Measurements from ENCODE around the gene RGL2. TPM values are rescaled to one million over a fixed set of nuclear protein-coding genes. Genes with fewer than 3 reads are reported as not detected.

The RGL2 gene
- polyA plus RNA-seq, 2 of the 4 experiments (the other 2 are of a cell fraction): 11.6 to 13.9 TPM

GRCh38 chr6:33319939-33320314 lies 21.2 kb upstream of the RGL2 start:
- POLR2A ChIA-PET: no interaction called here

GRCh38 chr6:33318426-33319073 lies 19.8 kb upstream of the RGL2 start:
- no peak for ATAC-seq
- CTCF ChIA-PET: interaction anchor here (1.0 kb wide), 1 partner anchor 26 kb away, joined by 4 read pairs; no protein-coding TSS in a partner anchor
- DNase-seq (ENCODE audit: low read depth in 1 of 2, low spot score in 1 of 2): no peak
- POLR2A ChIA-PET: interaction anchor here (0.6 to 1.6 kb wide), 10 partner anchors 10 to 1919 kb away, joined by 3 to 14 read pairs (median 6); partner anchors contain the start of genes B3GALT4, PFDN6, RPS18 and VPS52
- no peak for TF ChIP-seq ZNF302 (CRISPR knock-in tag; IDR thresholded peaks at IDR 0.05)
- no peak for TF ChIP-seq CHD2 (IDR thresholded peaks at IDR 0.05; ENCODE audit: low read length, partially characterized antibody)
- no peak for TF ChIP-seq ESRRA (IDR thresholded peaks at IDR 0.05; ENCODE audit: borderline replicate concordance, low read length)
- TF ChIP-seq SMC3 (IDR thresholded peaks at IDR 0.05): no peak
- no peak for TF ChIP-seq MAFK (IDR thresholded peaks at IDR 0.05; ENCODE audit: partially characterized antibody)
- TF ChIP-seq KDM1A (IDR thresholded peaks at IDR 0.05; ENCODE audit: low read depth): no peak
- no peak for TF ChIP-seq HOXA7 (CRISPR knock-in tag; IDR thresholded peaks at IDR 0.05)
- Histone ChIP-seq H3K9me3 (no peaks in the 10 kb centered on the region), H3K4me1 (peaks cover 42% of the 10 kb centered on the region), H3K27ac (peak overlapping the region; percentile 69 to 91; a peak in 4 of 6 replicates), H3K4me2 (peak overlapping the region; percentile 82), H3K4me3 (peak overlapping the region; percentile 41)
- WGBS (ENCODE audit: missing lambda C conversion rate): 61% methylated on average over 8 of the region's 8 CpGs
- FAIRE-seq: no peak

More at GRCh38 chr6:33319939-33320314, 21.2 kb upstream of the RGL2 start:
- FAIRE-seq (no peak), DNase-seq (ENCODE audit: low read depth in 1 of 2, low spot score in 1 of 2) (no peak), ATAC-seq (no peak)
- Histone ChIP-seq H3K9me3 (no peaks in the 10 kb centered on the region), H3K4me1 (peaks cover 45% of the 10 kb centered on the region), H3K4me2 (no peak overlapping the region), H3K4me3 (no peak overlapping the region), H3K27ac (no peak overlapping the region)
- 96% methylated on average over 3 of the region's 3 CpGs for WGBS (ENCODE audit: missing lambda C conversion rate)
- no peak for TF ChIP-seq CHD2 (IDR thresholded peaks at IDR 0.05; ENCODE audit: low read length, partially characterized antibody)
- TF ChIP-seq KDM5A (IDR thresholded peaks at IDR 0.05): no peak
- no peak for TF ChIP-seq CEBPB (IDR thresholded peaks at IDR 0.05)
- TF ChIP-seq USF2 (IDR thresholded peaks at IDR 0.05): no peak
- CTCF ChIA-PET: interaction anchor here (1.0 kb wide), 1 partner anchor 21 kb away, joined by 3 read pairs; no protein-coding TSS in a partner anchor

- H3K27ac ChIP-seq: peak within 1 kb of the TSS; percentile 69 to 91
- ATAC-seq: peak; percentile 65 to 82
- peaks cover 42% of the 10 kb centered on the region for H3K4me1 ChIP-seq
- CTCF ChIA-PET: interaction anchor here (1.0 to 3.5 kb wide), 4 partner anchors 17 to 27 kb away, joined by 3 to 8 read pairs (median 4); no protein-coding TSS in a partner anchor
- POLR2A ChIA-PET: interaction anchor here (0.5 to 1.6 kb wide), 12 partner anchors 8 to 346 kb away, joined by 3 to 14 read pairs (median 6); partner anchors contain the start of genes B3GALT4, PFDN6, RPS18 and VPS52
- no peak for FAIRE-seq
- no peaks in the 10 kb centered on the region for H3K9me3 ChIP-seq
- 1% methylated on average over 22 of the region's 44 CpGs for WGBS (ENCODE audit: missing lambda C conversion rate)
- peak within 1 kb of the TSS; percentile 82 for H3K4me2 ChIP-seq
- H3K4me3 ChIP-seq: peak within 1 kb of the TSS; percentile 41
- DNase-seq (ENCODE audit: low read depth in 1 of 2, low spot score in 1 of 2): peak; percentile 86 to 97
- TF ChIP-seq CHD4 (IDR thresholded peaks at IDR 0.05; ENCODE audit: borderline replicate concordance) (no peak), JUN (IDR thresholded peaks at IDR 0.05) (0 out of 5 replicates have a peak, but pooled peaks of 1 of the 2 experiments have one; percentile 27), HES2 (IDR thresholded peaks at IDR 0.05) (no peak), NPAS2 (CRISPR knock-in tag; IDR thresholded peaks at IDR 0.05; ENCODE audit: borderline replicate concordance) (no peak), POLR2A (IDR thresholded peaks at IDR 0.05; ENCODE audit: low read length) (no peak), KDM5A (IDR thresholded peaks at IDR 0.05) (no peak), ZNF302 (CRISPR knock-in tag; IDR thresholded peaks at IDR 0.05) (no peak), EHF (CRISPR knock-in tag; IDR thresholded peaks at IDR 0.05) (no peak), KDM1A (IDR thresholded peaks at IDR 0.05; ENCODE audit: low read depth) (no peak), MYC (IDR thresholded peaks at IDR 0.05; ENCODE audit: borderline replicate concordance, low read length) (no peak), FOSB (CRISPR knock-in tag; IDR thresholded peaks at IDR 0.05) (no peak), SMC3 (IDR thresholded peaks at IDR 0.05) (no peak), CBX2 (IDR thresholded peaks at IDR 0.05; ENCODE audit: borderline replicate concordance, low read depth) (no peak), NR3C1 (IDR thresholded peaks at IDR 0.05) (no peak), RFX5 (IDR thresholded peaks at IDR 0.05) (peak; percentile 43; the same call in 1 of the 2 replicates), SREBF2 (IDR thresholded peaks at IDR 0.05) (no peak), MAX (IDR thresholded peaks at IDR 0.05) (peak; percentile 47), HOXB13 (CRISPR knock-in tag; IDR thresholded peaks at IDR 0.05; ENCODE audit: low read depth) (no peak), CHD2 (IDR thresholded peaks at IDR 0.05; ENCODE audit: low read length, partially characterized antibody) (no peak), E2F6 (IDR thresholded peaks at IDR 0.05; ENCODE audit: borderline replicate concordance, low read depth) (no peak), HOXA7 (CRISPR knock-in tag; IDR thresholded peaks at IDR 0.05) (no peak), REST (IDR thresholded peaks at IDR 0.05) (no peak)
These were observed 19.1 kb upstream of the RGL2 start, which contains the start of gene ZBTB22 for GRCh38 chr6:33317669-33318425. Gene ZBTB22 (minus strand): TSS chr6:33317744. CDS start chr6:33316916, 828 bp downstream.

Data from A549 (cell line).